Sigmoid colon (tissue), 7 donors: ENCODE data around the gene TM4SF18. TPM values are rescaled to one million over a fixed set of nuclear protein-coding genes. Genes with fewer than 3 reads are reported as not detected.

Experiments
- DNase-seq: peaks from one replicate; pipeline ENCODE4 v3.0.0-alpha.2; 2019
- H3K27ac ChIP-seq, 4 donors: fragments of 200-600 bp; sonication (generic); one replicate each; pipeline ENCODE4 v1.5.1; 2016 to 2019; ENCODE audit warnings: mild to moderate bottlenecking in 1 of 4
- H3K27me3 ChIP-seq, 3 donors: fragments of 200-600 bp; sonication (generic); one replicate each; pipeline ENCODE4 v1.5.1; 2019; ENCODE audit warnings: mild to moderate bottlenecking in 1 of 3
- H3K36me3 ChIP-seq, 4 donors: fragments of 200-600 bp; sonication (generic); one replicate each; pipeline ENCODE4 v1.5.1; 2016 to 2019
- H3K4me1 ChIP-seq, 4 donors: fragments of 200-600 bp; sonication (generic); one replicate each; pipeline ENCODE4 v1.5.1; 2017 to 2019
- H3K4me3 ChIP-seq, 4 donors: fragments of 200-600 bp; sonication (generic); one replicate each; pipeline ENCODE4 v1.5.1; 2017 to 2019; ENCODE audit warnings: mild to moderate bottlenecking in 2 of 4, moderate library complexity in 1 of 4
- H3K9me3 ChIP-seq, 4 donors: fragments of 200-600 bp in 3 of 4; sonication (generic) in 3 of 4; one replicate each; pipeline versions ENCODE4 v1.5.1 to v1.6.1; 2013 to 2019
- CTCF ChIP-seq, 4 experiments: fragments of 450-650 bp in 3 of 4; fragments of 200-600 bp in 1 of 4; IDR thresholded peaks; one replicate each; pipeline ENCODE4 v1.5.1; 2016 to 2019; ENCODE audit warnings: antibody characterized with exemption in 4 of 4, mild to moderate bottlenecking in 3 of 4, moderate library complexity in 2 of 4
- EP300 ChIP-seq, 4 donors: sonication (generic); formaldehyde crosslinking; IDR thresholded peaks; one replicate each; pipeline ENCODE4 v1.6.1; 2017; ENCODE audit warnings: antibody characterized with exemption in 4 of 4
- POLR2A ChIP-seq, 2 donors: fragments of 450-650 bp; IDR thresholded peaks; one replicate each; pipeline ENCODE4 v1.6.1; 2016; ENCODE audit warnings: antibody characterized with exemption in 2 of 2, mild to moderate bottlenecking in 2 of 2, moderate library complexity in 2 of 2
- POLR2AphosphoS5 ChIP-seq, 4 donors: sonication (generic); formaldehyde crosslinking; IDR thresholded peaks; one replicate each; pipeline ENCODE4 v1.6.1; 2017; ENCODE audit warnings: antibody characterized with exemption in 4 of 4
- WGBS, 2 donors: extraction: QIAGEN DNeasy Blood & Tissue Kit; methylation state at CpG; one replicate each; pipeline ENCODE4 v1.1.7; 2013; 5-methylcytosine and 5-hydroxymethylcytosine counted together
- intact Hi-C: fragments of 100-400 bp; cut with DNase I; formaldehyde crosslinking; loops from one replicate; pipeline ENCODE4 v1.15.1; 2023
- polyA plus RNA-seq, 3 donors: library from polyadenylated mRNA; stranded (reverse); fragments of 200-250 nt; gene quantifications; one replicate each; pipeline ENCODE4 v1.2.3, GENCODE V29; 2013
- total RNA-seq, 4 donors: library from RNA; depleted of rRNA; stranded (reverse); fragments of >200 nt; gene quantifications; one replicate each; pipeline ENCODE4 v1.1.0, GENCODE V29; 2016
- donor health status: healthy with polysubstance abuse.
- donor health status: Bipolar disorder and iron deficiency.
- donor health status: healthy.

TM4SF18 gene
- total and polyA plus RNA-seq, 7 donors = 0.46 to 11.6 (median 2.3) TPM

- Histone ChIP-seq H3K27ac (no peak overlapping the region), H3K27me3 (no peaks in the 10 kb centered on the region), H3K9me3 (no peaks in the 10 kb centered on the region), H3K36me3 (no peaks in the 10 kb centered on the region), H3K4me1 (peaks cover 0 to 9% (median 0%) of the 10 kb centered on the region in 4 donors), H3K4me3 (no peak overlapping the region)
- no peak for TF ChIP-seq POLR2A (IDR thresholded peaks at IDR 0.05)
- TF ChIP-seq POLR2AphosphoS5 (IDR thresholded peaks at IDR 0.05) = no peak
- no peak for TF ChIP-seq EP300 (IDR thresholded peaks at IDR 0.05)
- TF ChIP-seq CTCF (IDR thresholded peaks at IDR 0.05) = no peak
- no peak for DNase-seq
- WGBS, 2 donors = 93 to 97% methylated on average over 2 of the region's 2 CpGs
- intact Hi-C loops = no loop called here
Measured at GRCh38 chr3:149280671-149281349, 52.6 kb downstream of the TM4SF18 start.

- WGBS, 2 donors = 38 to 62% methylated on average over 2 of the region's 2 CpGs
- TF ChIP-seq CTCF (IDR thresholded peaks at IDR 0.05) (no peak), EP300 (IDR thresholded peaks at IDR 0.05) (no peak), POLR2A (IDR thresholded peaks at IDR 0.05) (no peak), POLR2AphosphoS5 (IDR thresholded peaks at IDR 0.05) (no peak)
- intact Hi-C loops = loop anchor here (10.0 kb wide), 1 partner anchor 94 kb away; no protein-coding TSS in a partner anchor
Measured at GRCh38 chr3:149278911-149279310, 54.5 kb downstream of the TM4SF18 start.

GRCh38 chr3:149277331-149277813 lies 56.1 kb downstream of the TM4SF18 start:
- H3K4me1 ChIP-seq = peaks cover 0 to 24% (median 3%) of the 10 kb centered on the region in 4 donors
- H3K4me3 ChIP-seq = no peak overlapping the region
- no peaks in the 10 kb centered on the region for H3K9me3 ChIP-seq
- intact Hi-C loops = loop anchor here (10.0 kb wide), 1 partner anchor 93 kb away; no protein-coding TSS in a partner anchor
- DNase-seq = no peak
- WGBS, 2 donors = 5 to 23% methylated on average over 3 of the region's 3 CpGs
- TF ChIP-seq CTCF (IDR thresholded peaks at IDR 0.05) (no peak), EP300 (IDR thresholded peaks at IDR 0.05) (no peak), POLR2A (IDR thresholded peaks at IDR 0.05) (no peak), POLR2AphosphoS5 (IDR thresholded peaks at IDR 0.05) (no peak)
- H3K27me3 ChIP-seq = no peaks in the 10 kb centered on the region
- H3K27ac ChIP-seq = no peak overlapping the region
- no peaks in the 10 kb centered on the region for H3K36me3 ChIP-seq

More at GRCh38 chr3:149278911-149279310, 54.5 kb downstream of the TM4SF18 start:
- Histone ChIP-seq H3K4me1 (peaks cover 0 to 10% (median 0%) of the 10 kb centered on the region in 4 donors), H3K27ac (no peak overlapping the region), H3K27me3 (no peaks in the 10 kb centered on the region), H3K4me3 (no peak overlapping the region), H3K9me3 (no peaks in the 10 kb centered on the region), H3K36me3 (no peaks in the 10 kb centered on the region)
- no peak for DNase-seq

- Histone ChIP-seq H3K4me3 (no peak overlapping the region), H3K36me3 (no peaks in the 10 kb centered on the region), H3K4me1 (peaks cover 0 to 24% (median 3%) of the 10 kb centered on the region in 4 donors), H3K27me3 (no peaks in the 10 kb centered on the region), H3K27ac (no peak overlapping the region), H3K9me3 (no peaks in the 10 kb centered on the region)
- WGBS, 2 donors = 92 to 97% methylated on average over 3 of the region's 3 CpGs
- intact Hi-C loops = loop anchor here (10.0 kb wide), 1 partner anchor 92 kb away; no protein-coding TSS in a partner anchor
- TF ChIP-seq POLR2AphosphoS5 (IDR thresholded peaks at IDR 0.05) (no peak), EP300 (IDR thresholded peaks at IDR 0.05) (no peak), POLR2A (IDR thresholded peaks at IDR 0.05) (no peak)
- DNase-seq = no peak
Measured at GRCh38 chr3:149276619-149277018, 56.8 kb downstream of the TM4SF18 start.

- peaks cover 0 to 20% (median 3%) of the 10 kb centered on the region in 4 donors for H3K4me1 ChIP-seq
- DNase-seq = no peak
- H3K27me3 ChIP-seq = no peaks in the 10 kb centered on the region
- TF ChIP-seq POLR2AphosphoS5 (IDR thresholded peaks at IDR 0.05) (no peak), POLR2A (IDR thresholded peaks at IDR 0.05) (no peak), EP300 (IDR thresholded peaks at IDR 0.05) (no peak), CTCF (IDR thresholded peaks at IDR 0.05) (no peak)
- H3K4me3 ChIP-seq = no peak overlapping the region
- no peaks in the 10 kb centered on the region for H3K36me3 ChIP-seq
- intact Hi-C loops = loop anchor here (5.0 to 10.0 kb wide), 2 partner anchors 89 to 412 kb away; no protein-coding TSS in a partner anchor
- H3K9me3 ChIP-seq = no peaks in the 10 kb centered on the region
- peak overlapping the region in 1 of 4 donors; percentile 21 for H3K27ac ChIP-seq
- 69 to 85% methylated on average over 3 of the region's 3 CpGs for WGBS, 2 donors
Measured at GRCh38 chr3:149274220-149274619, 59.2 kb downstream of the TM4SF18 start.
